NCI-H69 (cell line): ENCODE measurements around the gene HIVEP3.
"Not testable (repeated sequence)": the region's sequence is repeated elsewhere in the genome, so short reads cannot be mapped to it uniquely, and the experiment has no call there.

Experiments
- DNase-seq: peaks from one replicate; lab custom pipeline; 2025; lab: John Stamatoyannopoulos, UW

The HIVEP3 gene

DNA sequence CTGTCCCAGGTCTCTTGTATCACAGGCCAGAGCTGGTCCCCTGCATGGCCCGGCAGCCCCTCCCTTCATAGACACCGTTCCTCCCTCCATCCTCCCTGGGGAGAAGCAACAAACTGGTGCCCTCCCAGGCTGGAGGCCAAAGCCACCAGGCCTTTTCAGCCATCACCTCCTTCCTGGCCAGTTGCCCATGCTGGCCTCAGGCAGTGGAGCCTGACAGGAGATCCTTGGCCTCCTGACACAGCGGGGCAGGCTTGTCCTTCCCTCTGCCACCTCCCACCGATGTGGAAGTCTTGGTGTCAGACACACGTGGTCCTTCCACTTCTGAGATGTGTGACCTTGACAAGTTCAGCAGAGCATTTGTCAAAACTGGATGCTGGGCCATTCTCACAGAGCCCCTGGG is 206.0 kb downstream of the HIVEP3 start:
- peak; percentile 68 for DNase-seq

DNA sequence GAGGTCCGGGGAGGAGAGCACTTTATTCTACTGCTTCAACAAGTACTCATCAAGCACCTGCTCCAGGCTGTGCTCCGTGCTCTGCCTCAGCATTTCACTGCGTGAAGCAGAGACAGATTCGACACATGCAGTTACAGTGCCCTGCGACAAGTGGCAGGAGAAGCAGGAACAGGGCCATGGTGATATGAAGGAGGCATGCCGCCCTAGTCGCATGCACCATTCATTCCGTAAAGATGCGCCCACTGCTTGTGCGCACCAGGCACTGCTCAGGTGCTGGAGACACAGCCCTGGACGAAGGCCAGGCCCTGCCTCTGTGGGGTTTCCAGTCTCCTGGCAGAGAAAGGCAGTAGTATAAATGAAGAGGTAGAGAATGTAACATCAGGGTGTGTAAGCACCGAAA is 206.6 kb downstream of the HIVEP3 start:
- DNase-seq: peak; percentile 73

DNA sequence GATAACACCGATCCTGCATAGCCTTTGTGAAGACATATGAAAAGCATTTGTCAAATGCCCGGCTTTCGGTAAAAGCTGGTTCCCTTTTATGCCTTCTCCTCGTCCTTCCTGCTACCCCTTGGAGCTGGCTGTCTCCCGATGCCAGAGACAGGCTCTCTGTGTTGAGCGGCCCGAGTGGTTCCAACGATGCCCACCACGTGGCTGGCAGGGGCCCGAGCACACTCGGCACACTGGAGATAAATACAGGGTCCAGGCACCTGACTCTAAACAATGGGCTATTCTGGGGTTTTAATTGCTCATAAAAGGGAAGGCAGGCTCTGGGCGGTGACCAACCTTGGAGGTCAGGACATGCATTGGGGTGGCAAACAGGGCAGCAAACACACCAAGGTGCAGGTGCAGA is 207.1 kb downstream of the HIVEP3 start:
- peak; percentile 76 for DNase-seq

DNA sequence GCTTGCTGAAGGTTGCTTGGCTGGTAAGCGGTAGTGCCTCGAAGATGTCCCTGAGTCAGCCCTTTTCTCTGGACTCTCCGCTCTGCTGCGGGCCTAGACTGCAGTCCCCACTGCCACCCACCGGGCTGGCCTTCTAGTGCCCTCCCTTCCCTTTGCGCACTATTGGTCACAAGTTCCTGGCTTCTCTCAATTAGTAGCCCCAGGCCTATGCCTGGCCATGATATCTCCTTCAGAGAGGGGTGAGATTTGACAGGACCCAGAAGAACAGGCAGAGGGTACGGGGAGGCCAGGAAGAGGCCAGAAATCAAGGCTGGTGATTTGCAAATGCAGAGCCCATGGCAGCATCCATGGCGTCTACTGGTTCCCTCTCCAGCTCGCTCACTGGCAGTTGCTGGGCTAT is 207.7 kb downstream of the HIVEP3 start:
- DNase-seq: no peak

- DNase-seq: no peak
Measured at GRCh38 chr1:41709873-41710272, 208.8 kb downstream of the HIVEP3 start.

DNA sequence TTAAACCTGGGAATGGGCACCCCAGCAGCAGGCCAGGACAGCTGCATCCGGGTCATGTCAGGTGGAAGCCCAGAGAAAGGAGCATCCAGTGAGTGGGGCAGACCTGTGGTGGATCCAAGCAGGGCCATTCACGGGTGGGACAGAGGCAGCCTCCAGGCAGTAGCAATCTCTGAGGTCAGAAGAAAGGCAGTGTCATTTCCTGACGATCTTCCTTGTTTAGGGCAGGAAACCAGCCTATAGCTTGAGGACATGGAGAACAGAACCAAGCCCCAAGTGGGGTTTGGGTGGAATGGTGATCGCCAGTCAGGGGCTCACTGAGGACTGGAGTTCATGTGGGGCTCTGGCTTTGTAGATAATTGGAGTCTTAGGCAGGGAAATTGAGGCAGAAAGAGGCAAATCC is 209.4 kb downstream of the HIVEP3 start:
- DNase-seq: no peak

DNA sequence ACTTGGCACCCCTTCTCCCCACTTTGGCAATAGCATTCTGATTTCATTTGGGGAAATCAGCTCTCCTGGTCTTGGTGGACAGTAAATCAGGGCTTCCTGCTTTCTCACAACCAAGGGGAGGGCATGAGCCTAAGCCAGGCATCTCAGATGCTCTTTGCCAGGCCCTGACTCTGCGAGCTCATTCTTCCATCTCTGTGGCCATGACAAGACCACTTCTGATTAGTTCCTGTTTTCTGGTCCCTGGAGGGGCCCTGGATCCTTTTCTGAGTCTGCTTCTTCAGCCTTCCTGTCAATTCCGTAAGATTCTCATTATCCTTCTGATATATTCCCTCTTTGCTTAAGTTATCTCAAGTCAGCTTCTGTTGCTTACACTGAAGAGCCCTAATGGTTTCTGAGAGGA is 210.4 kb downstream of the HIVEP3 start:
- DNase-seq: no peak

- no peak for DNase-seq
Measured at GRCh38 chr1:41707793-41708192, 210.9 kb downstream of the HIVEP3 start.

- no peak for DNase-seq
Measured at GRCh38 chr1:41705798-41706197, 212.9 kb downstream of the HIVEP3 start.

DNA sequence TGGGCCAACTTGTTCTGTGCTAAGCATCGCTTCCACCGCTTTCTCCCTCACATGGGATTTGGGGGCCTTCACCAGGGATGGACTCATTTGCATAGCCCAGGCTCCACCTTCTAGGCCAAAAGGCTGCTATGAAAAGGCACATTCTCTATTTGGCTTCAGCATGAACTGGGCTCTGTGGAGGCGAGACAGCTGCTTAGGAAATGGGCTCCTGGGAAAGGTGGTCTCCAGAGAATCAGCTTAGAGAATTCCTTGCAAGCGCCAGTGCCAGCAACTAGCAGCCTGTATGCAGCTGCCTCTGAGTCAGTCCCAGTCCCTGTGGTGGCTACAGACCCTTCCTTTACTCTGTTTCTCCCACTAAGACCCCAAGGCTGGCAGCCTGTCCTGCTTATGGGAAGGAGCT is 214.5 kb downstream of the HIVEP3 start:
- DNase-seq: peak; percentile 22

DNA sequence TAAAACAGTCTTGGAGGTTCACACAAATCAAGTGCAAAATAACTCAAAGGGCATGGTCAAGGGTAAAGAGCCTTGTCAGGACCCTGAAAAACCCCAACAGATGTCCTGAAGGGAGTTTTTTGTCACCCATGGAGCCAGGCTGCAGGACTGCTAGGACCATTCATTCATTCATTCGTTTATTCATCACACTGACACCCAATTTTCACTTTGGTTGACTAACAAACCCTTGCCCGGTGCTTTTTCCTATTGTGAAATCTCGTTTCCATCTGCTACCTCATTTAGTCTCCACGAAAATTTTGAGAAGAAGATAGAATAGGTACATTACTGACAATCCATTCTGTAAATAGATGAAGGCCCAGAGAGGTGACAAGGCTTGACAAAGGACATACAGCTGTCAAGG is 216.0 kb downstream of the HIVEP3 start:
- DNase-seq: no peak

DNA sequence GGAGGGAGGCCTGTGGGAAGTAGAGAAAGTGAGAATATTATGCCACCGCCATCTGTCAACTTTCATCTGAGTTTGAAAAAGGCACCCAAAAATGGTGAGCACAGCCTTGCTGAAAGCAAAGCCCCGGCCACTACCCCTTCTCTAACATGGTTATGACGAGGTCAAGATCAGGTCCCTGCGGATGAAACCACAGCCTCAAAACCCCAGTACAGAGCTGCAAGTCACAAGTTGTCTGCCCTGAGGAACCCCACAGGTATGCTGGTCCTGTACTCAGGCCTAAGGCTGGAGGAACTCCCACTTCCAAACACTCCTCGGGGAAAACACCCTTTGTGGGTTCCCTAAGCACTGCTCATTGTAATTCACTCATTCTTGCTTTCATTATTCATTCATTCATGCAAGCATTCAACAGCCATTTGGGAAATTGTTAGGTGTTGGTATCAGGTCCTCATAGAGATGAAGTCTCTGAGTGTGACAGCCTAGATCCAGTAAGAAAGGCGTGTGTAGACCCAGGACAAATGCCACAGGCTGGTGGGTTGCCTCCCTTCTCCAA is 217.7 kb downstream of the HIVEP3 start:
- DNase-seq: no peak

GRCh38 chr1:41700581-41700980 is 218.1 kb downstream of the HIVEP3 start:
- peak; percentile 40 for DNase-seq

DNA sequence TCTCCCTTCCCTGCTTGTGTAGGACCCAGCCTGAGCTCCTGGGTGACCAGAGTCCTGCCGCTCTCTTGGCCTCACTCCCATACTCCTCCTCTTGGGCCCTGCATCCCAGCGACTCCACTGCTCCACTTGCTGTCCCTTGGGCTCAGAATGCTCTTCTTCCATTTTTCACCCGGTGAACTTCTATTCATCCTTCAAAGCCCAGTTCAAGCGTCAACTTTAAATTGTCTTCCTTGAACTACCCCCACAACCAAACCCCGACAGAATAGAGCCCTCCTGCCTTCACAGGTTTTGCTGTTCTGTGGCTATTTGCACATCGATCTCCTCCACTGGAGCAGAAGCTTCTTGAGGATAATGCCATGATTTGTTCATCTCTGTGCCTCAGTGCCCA is 218.9 kb downstream of the HIVEP3 start:
- DNase-seq: no peak

DNA sequence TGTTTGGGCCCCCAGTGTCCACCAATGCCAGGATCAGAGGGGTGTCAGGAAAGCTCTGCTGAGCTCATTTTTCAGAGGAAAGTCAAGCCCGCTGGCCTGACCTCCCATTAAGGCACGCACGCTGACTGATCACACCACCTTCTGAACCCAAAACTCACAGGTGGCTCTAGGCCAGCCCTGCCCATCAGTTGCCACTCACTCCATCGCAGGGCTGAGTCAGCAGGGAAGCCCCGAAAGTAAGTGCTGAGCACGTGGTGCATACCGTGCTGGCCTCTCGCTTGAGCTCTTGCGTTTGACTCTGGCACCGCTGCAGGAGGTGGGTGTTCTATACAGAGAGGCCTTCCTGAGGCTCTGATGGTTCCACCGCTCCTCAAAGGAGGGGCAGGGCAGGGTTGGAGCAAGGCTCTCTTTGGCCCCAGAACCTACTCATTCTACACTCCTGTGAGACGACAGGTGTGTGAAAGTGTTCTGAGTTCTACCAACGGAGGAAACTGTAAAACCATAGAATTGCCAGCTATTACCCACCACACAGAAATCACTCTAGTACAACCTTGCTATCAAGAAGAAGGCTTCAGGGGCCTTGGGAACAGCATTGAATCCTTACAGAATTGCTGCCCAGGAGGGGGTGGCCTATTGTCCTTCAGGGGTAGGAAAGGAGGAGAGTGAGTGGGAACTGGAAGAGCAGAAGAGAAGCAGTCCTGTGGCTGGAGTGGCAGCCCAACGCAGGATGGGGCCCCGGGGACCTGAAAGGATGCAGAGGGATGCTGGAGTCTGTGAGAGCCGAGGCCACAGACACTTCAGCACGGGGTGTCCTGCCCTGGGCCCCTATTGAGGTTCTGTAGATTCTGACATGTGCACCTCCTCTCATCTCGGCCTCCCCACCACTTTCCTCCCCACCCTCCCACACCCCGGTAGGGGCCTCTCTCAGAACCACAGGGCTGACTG is 219.5 kb downstream of the HIVEP3 start:
- DNase-seq: no peak

- peak; percentile 71 for DNase-seq
Measured at GRCh38 chr1:41696381-41696780, 222.3 kb downstream of the HIVEP3 start.

DNA sequence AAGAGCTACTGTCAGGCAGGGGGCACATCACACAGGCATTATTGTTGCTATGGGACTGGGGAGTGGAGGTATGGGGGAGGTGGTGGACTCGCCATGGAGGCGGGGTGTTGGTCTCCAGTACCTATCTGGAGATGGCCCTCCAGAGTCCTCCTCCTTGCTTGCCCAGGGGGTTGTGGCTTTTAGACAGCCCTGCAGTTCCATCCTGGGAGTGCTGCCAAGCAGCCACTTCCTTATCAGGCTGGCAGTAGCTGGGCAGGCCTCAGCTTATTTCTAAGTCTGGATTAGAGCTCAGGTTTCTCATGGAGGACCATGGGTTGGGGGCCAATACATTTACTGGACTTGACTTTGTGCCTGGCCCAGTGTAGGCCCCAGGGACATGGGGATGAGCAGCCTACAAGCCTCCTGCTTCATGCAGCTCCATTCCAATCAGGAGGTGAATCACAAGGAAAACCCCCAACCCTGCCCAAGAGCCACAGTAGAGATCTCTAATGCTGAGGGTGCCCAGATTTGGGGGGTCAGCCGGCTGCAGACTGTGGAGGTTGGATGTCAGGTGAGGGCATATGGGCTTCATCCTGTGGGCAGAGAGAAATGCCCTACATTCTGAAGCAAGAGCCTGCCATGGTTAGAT is 223.5 kb downstream of the HIVEP3 start:
- DNase-seq: peak; percentile 47

DNA sequence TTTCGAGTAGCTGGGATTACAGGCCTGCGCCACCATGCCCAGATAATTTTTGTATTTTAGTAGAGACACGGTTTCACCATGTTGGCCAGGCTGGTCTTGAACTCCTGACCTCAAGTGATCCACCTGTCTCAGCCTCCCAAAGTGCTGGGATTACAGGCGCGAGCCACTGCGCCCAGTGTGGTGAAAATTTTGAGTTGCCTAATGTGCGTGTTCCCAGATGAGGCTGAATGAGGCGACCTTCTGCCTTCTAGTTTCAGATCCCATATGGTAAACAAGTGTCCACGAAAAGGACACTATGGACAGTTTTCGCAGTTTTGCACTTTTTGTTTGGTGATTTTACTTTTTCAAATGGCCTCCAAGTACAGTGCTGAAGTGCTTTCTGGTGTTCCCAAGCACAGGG is 226.8 kb downstream of the HIVEP3 start:
- DNase-seq: not testable (repeated sequence)

DNA sequence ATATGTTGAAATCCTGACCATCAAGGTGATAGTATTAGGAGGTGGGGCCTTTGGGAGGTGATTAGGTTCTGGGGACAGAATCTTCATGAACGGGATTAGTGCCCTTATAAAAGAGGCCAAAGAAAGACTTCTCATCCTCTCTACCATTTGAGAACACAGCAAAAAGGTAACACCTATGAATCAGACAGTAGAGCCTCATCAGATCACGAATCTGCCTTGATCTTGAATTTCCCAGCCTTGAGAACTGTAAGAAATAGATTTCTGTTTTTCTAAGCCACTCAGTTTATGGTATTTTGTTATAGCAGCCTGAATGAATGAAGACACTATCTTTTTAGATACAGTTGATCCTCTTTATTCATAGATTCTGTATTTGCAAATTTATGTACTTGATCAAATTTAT is 227.3 kb downstream of the HIVEP3 start:
- DNase-seq: no peak

GRCh38 chr1:41690331-41690730 is 228.4 kb downstream of the HIVEP3 start:
- DNase-seq: no peak

- DNase-seq: no peak
Measured at GRCh38 chr1:41689558-41689981, 229.2 kb downstream of the HIVEP3 start.

DNA sequence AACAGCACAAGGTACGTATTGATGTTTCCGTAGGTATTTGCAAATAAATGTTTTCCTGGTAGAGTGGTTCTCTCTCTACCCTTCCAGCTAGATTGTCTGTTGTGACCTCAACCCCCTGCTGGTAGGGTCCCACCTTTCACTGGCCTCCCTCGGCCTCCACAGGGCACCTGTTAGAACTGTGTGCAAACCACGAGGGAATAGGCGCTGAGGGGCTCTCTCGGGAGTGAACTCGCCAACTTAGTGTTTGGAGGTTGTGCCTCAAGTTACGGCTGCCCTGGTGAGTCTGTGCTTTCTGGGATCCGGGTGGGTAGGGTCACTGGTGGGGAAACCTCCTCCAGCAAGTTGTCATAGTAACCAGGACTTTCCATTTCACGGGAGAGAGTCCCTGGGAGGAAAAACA is 229.6 kb downstream of the HIVEP3 start:
- no peak for DNase-seq

- DNase-seq: no peak
Measured at GRCh38 chr1:41687007-41687406, 231.7 kb downstream of the HIVEP3 start.
